HG03139 (cell line): Measurements from ENCODE around the gene RAB11A.

Experiments
- ATAC-seq: cut with Tn5 transposase; IDR thresholded peaks from one replicate; pipeline ENCODE4 v1.9.1; 2021; ENCODE audit not compliant: unreplicated experiment

RAB11A gene

DNA sequence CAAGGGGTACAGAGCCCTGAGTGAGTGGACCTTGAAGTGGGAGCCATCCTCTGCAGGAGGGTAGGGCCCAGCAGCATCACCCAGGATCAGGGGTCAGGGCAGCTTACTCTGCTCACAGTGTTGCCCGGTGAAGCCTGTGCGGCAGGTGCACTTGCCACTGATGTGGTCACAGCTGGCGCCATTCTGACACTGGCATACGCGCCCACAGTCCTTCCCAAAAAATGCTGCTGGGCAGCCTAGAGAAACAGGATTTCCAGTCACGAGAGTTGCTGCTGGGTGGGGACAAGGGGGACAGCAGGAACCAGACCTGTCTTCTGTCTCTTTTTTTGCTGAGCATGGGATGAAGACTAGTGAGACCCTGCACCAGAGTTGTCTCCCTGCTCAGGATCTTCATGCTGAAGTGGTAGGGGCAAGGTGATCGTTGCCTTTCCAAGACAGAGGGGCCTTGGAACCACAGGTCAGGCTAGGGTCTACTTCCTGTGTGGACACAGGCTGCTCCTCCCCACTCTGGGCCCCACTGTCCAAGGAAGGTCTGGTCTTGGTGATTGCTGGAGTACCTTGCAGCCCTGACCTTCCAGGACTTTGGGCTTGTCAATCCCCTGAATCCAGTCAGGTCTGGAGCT, 46.9 kb downstream of the RAB11A start:
- no peak for ATAC-seq

DNA sequence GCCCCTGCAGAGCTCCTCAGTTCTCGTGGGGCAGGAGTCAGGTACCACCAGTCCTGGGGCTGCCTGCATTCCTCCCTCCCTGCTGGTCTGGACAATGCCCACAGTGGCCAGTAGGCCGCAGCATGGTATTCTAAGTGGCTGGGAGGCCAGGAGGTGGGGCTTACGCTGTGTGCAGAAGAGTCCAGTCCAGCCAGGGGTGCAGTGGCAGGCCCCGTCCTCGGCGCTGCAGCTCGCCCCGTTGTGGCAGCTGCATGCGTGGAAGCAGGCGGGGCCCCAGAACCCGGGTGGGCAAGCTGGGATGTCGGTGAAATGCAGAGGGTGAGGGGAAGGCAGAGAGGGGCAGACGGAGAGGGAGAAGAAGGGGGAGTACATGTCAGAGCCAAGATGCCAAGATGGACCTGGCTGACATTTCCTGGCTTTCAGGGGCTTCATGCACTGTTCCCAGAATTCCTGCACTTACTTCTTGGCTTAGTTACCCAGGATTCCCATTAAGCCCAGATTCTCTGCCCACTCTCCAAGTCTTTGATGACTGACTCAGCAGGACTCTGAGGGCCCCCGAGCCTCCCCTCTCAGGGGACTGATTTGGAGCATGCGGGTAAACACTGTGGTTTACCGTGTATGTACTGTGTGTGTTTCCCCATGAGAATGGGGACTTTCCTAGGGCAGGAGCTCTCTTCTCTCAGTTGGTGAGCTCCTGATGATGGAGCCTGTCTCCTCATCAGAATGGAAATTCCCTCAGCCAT, 47.5 kb downstream of the RAB11A start:
- ATAC-seq, result peak; percentile 33

DNA sequence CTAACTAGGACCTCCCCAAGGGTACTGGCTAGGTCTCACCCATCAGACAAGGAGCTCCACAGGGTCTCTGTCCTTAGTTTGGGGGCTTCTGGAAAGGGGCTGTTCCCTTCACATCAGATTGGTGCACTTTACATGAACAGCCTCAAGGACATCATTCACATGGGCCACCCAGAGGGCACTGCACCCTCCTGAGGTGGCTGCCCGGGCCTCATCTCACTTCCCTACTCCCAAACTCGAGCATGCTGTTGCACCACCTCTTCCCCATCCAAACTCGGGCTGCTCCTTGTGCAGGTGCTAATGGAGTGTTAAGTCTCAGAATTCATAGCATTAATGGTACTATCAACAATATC, 48.1 kb downstream of the RAB11A start:
- ATAC-seq, result no peak

- ATAC-seq, result no peak
Observed at GRCh38 chr15:65917936-65918335, 48.6 kb downstream of the RAB11A start.

- no peak for ATAC-seq
Observed at GRCh38 chr15:65918357-65918920, 49.1 kb downstream of the RAB11A start.

DNA sequence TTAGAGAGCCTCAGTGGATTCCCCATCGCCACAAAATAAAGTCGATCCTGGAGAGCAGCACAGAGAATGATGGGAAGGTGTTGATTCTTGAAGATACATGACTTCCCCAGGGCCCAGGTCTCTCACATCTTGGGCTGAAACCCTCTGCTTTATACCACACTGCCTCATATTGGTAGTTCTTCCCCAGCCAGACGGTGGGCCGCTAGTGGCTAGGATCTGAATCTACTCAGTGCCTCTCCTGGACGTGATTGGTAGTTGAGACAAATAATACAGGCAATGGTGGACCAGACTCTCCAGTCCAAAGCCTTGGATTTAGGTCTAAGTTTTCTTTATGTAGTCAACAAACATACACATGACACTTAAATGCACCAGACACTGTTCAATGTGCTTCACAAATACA, 49.7 kb downstream of the RAB11A start:
- no peak for ATAC-seq

GRCh38 chr15:65919353-65919752, 50.1 kb downstream of the RAB11A start:
- ATAC-seq, result no peak

- ATAC-seq, result no peak
Observed at GRCh38 chr15:65920121-65920520, 50.8 kb downstream of the RAB11A start.

- ATAC-seq, result peak; percentile 44
Observed at GRCh38 chr15:65920825-65921309, 51.6 kb downstream of the RAB11A start.

GRCh38 chr15:65921780-65922179, 52.5 kb downstream of the RAB11A start:
- no peak for ATAC-seq

- ATAC-seq, result no peak
Observed at GRCh38 chr15:65922621-65923020, 53.3 kb downstream of the RAB11A start.

DNA sequence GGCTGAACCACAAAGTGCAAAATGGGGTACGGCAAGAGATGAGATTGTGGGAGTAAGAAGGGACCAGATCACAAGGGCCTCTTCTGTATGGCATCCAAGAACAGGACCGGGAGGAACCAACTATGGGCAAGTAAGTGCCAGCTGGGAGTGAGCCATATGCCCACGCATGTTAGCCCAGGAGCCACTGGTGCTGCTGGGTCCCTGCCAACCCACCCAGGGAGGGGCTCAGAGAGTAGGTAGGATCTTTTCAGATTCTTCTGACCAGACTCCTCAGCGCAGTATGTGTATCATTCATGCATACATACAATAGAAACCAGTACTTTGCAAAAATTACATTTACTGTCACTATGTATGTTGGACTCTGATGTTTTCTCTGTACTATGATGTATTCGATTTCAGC, 54.0 kb downstream of the RAB11A start:
- no peak for ATAC-seq

- ATAC-seq, result no peak
Observed at GRCh38 chr15:65924004-65924403, 54.7 kb downstream of the RAB11A start.

DNA sequence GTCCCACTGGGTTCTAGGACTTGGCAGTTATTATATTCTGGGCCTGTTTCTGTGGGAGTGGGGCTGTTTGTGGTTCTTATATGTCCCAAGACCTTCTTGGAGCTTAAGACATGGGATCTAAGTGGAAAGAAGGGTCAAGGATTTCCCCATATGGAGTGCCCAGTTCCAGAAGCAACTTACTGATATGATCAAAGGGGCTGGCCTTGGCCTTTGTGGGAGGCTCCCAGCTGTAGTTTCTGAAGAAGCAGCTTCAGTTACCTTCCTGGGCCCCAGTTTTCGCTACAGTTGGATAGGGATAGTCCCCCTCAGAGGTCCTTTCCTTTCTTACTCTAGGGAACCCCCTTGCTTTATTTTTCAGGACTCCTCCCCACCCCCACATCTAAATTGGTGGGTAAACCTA, 56.0 kb downstream of the RAB11A start:
- no peak for ATAC-seq

- ATAC-seq, result no peak
Observed at GRCh38 chr15:65926459-65926858, 57.2 kb downstream of the RAB11A start.

GRCh38 chr15:65926899-65927298, 57.6 kb downstream of the RAB11A start:
- peak; percentile 48 for ATAC-seq

- no peak for ATAC-seq
Observed at GRCh38 chr15:65927545-65927944, 58.3 kb downstream of the RAB11A start.

- ATAC-seq, result no peak
Observed at GRCh38 chr15:65929573-65929972, 60.3 kb downstream of the RAB11A start.

DNA sequence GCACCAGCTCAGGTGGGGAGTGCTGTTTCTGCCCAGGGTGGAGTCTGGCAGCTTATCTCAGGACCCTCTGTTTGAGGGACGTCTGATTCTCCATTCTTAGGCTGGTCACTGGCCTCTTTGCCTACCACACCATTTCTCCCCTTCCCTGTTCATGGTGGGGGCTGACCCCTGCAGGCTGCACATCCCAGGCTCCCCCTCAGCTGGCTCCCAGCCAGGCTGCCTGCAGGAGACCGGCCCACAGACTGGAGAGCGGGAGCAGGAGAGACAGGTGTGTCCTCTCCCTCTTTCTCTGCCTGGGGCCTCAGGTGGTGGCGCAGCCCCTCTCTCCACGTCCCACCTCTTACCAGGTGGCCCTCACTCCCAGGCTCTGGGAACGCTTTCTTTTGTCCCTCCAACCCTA, 60.8 kb downstream of the RAB11A start:
- no peak for ATAC-seq

DNA sequence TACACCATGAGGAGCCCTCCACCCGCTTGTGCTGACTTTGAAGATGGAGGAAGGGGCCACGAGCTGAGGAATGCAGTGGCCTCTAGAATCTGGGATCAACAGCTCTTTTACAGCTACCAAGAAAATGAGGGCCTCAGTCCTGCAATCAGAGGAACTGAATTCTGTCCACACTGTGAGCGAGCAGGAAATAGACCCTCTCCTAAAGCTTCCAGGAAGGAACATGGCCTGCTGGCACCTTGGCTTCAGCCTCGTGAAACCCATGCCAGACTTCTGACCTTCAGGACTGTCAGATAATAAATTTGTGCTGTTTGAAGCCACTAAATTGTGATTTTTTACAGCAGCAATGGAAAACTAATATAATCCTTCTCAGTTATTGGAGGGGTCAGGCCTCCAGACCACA, 61.9 kb downstream of the RAB11A start:
- ATAC-seq, result no peak

DNA sequence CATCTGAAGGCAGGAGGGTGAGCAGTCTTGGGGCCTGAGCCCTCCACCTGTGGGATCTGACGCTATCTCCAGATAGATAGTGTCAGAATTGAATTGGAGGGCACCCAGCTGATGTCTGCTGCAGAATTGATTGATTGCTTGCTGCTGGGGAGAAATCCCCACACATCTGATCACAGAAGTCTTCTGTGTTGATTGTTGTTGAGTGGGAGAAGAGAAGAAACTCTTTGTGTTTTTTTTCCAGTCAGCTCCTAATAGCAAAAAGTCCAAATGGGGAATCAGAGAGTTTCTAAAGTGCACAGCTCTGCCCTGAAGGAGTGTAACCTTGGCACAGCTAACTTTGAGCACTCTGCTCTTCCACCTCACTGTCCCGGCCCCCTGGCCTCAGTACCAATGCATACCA, 66.1 kb downstream of the RAB11A start:
- ATAC-seq, result no peak

GRCh38 chr15:65936282-65936681, 67.0 kb downstream of the RAB11A start:
- no peak for ATAC-seq
